GM12865 (cell line): Measurements from ENCODE around the gene JAG2.

Source experiments
- DNase-seq: peaks from one replicate; pipeline ENCODE4 v3.0.0; 2010; ENCODE audit warnings: low read depth
- H3K4me3 ChIP-seq: 2 replicates; pipeline ENCODE4 v1.5.1; 2011; ENCODE audit warnings: mild to moderate bottlenecking, low read depth, low read length, control low read depth
- TF ChIP-seq, protein P1 (sequence below): IDR thresholded peaks from 2 replicates; pipeline ENCODE4 v1.5.1; 2011; ENCODE audit warnings: low read length, control low read depth, low read depth, inconsistent platforms; ENCODE audit not compliant: insufficient read depth; ENCODE audit errors: missing control alignments

JAG2 gene

DNA sequence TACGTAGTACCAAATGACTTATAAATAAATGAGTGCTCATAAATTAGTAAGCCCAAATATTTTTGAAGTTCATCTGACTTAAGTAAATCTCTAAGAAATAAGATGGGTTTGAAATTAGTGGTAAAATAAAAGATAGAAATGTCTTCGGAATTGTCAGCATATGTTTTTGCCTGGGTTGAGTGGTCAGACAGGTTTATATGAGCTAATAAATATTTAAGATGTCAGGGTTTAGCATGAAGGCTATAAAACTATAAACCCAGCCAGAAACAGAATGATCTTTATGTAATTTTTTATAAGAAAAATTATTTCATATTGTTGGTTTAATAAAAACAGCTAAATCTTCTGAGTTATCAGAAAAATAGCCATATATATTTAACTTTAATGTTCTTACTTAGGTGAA lies 37.3 kb downstream of the JAG2 start:
- no peak for DNase-seq
- H3K4me3 ChIP-seq, result no peak overlapping the region
- TF ChIP-seq, protein P1, sequence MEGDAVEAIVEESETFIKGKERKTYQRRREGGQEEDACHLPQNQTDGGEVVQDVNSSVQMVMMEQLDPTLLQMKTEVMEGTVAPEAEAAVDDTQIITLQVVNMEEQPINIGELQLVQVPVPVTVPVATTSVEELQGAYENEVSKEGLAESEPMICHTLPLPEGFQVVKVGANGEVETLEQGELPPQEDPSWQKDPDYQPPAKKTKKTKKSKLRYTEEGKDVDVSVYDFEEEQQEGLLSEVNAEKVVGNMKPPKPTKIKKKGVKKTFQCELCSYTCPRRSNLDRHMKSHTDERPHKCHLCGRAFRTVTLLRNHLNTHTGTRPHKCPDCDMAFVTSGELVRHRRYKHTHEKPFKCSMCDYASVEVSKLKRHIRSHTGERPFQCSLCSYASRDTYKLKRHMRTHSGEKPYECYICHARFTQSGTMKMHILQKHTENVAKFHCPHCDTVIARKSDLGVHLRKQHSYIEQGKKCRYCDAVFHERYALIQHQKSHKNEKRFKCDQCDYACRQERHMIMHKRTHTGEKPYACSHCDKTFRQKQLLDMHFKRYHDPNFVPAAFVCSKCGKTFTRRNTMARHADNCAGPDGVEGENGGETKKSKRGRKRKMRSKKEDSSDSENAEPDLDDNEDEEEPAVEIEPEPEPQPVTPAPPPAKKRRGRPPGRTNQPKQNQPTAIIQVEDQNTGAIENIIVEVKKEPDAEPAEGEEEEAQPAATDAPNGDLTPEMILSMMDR, result no peak

DNA sequence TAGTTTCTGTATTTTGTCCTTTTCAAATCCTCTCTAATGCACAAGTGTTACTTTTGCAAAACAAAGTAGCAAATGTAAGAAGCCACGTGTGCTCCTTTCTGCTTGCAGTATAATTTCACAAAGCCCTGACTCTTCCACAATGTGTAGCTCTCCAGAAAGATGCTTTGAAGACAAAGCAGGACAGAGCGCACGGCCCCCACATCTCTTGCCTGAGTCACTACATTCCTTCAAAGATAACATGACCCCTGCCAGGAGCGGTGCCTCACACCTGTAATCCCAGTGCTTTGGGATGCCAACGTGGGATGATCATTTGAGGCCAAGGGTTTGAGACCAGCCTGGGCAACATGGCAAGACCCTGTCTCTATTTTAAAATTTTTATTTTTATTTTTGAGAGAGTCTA lies 40.5 kb downstream of the JAG2 start:
- DNase-seq, result no peak
- no peak overlapping the region for H3K4me3 ChIP-seq
- TF ChIP-seq, protein P1, result no peak

DNA sequence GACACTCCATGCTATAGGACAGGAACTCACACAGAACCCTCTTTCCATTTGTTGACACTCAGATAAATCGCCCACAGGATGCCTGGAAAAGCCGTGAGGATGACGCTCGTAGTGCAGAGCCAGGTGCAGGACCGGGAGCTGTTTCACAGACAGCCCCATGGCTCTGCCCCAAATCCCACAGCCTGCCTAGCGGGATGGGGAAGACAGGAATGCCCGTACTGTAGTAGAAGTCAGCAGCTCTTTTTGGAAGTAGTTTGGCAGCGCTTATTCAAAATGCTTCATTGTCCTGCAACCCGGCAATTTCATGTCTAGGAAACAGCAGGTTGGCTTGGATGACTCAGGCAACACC lies 41.6 kb downstream of the JAG2 start:
- H3K4me3 ChIP-seq, result no peak overlapping the region
- no peak for DNase-seq
- TF ChIP-seq, protein P1, result no peak

DNA sequence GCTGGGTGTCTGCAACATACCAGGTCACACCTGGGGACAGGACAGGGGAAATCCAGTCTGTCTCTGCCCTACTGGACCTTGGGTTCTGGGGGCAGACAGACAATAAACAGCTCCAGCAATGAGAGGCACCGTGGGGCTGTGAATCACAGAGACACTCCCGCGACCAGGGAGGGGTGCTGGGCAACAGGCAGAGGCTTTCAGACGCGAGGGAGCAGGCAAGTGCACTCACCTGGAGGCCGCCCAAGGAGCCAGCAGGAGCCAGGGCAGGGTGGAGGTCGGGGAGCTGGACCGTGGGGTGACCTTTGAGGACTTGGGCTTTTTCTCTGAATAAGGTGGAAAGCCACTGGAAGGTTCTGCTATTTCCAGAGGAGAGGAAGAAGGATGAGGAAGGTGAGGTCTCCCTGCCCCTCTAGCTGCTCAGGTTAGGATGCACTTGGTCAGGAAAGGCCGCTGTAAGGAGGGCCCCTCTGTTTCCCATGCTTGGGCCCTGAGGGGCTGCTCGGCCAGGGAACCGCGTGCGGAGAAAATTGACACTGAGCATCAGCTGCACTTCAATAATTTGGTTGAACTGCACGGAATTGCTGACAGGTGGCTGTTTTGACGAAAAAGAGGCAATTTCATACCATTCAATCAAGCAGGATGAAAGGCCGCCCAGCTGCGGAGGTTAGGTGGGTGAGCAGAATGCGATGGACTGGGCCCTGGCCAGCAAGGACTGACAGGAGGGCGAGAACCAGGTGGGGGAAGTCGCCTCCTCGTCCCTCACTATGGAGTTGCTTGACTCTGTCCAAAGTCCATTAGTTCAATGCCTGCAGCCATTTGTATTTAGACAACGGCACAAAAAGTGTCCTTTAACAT lies 42.2 kb downstream of the JAG2 start:
- H3K4me3 ChIP-seq, result no peak overlapping the region
- TF ChIP-seq, protein P1, result no peak

DNA sequence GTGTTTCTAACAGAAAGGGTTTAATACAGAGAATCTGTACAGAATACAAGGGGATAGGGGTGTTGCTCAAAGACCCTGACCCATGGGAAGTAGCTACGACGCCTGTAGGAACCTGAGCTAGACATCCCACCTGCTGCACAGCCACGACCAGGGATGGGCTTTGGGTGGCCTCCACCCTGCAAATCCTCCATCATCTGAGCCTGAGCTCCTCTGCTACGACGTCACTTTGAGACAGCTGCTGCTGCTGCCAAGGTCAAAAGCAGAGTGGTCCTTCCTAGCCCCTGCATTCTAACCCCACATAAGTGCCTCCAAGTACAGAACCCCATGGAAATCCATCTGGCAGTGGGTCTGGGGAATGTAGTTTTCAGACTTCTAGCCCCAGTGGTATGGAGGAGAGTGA lies 43.8 kb downstream of the JAG2 start:
- no peak for DNase-seq
- TF ChIP-seq, protein P1, result no peak
- no peak overlapping the region for H3K4me3 ChIP-seq

More for the DNA sequence above, 42.2 kb downstream of the JAG2 start:
- no peak for DNase-seq

DNA sequence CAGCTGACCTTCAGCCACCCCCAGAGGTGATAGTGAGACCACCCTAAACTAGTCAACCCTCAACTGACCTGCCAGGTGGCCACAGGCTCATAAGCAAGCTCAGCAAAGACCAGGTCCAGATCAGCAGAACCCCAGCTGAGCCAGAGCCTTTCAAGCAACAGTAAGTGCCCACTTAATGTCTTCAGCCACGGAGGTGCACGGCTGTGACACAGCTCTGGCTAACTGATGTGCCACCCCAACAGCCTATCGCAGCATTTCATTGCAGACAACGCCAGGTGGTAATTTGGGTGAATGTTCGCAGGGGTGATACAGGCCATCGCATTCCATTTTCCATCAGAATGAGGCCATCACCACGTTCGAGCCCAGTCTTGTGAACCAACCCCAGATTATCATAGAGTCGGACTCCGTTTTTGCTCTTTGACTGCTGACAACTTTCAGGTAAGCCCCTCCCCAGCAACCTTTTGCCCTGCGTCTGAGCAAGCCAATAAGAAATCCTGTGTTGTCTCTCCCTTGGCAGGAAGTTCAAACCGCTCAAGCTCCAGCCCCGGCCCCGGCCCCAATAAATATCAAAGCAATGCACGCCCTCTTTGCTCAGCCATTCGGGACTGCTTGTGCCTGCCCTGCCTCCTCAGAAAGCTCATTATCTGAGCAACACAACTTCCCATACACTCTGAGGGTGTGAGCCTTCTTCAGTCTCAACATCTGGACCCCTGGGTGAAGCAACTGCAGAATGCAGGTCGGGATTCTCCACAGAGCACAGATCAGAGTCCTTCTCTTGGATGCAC lies 44.4 kb downstream of the JAG2 start:
- H3K4me3 ChIP-seq, result no peak overlapping the region
- TF ChIP-seq, protein P1, result no peak
- no peak for DNase-seq
